Measurements from ENCODE around the gene GMEB2.
"Not testable (repeated sequence)": the region's sequence is repeated elsewhere in the genome, so short reads cannot be mapped to it uniquely, and the experiment has no call there.

Gene GMEB2

DNA sequence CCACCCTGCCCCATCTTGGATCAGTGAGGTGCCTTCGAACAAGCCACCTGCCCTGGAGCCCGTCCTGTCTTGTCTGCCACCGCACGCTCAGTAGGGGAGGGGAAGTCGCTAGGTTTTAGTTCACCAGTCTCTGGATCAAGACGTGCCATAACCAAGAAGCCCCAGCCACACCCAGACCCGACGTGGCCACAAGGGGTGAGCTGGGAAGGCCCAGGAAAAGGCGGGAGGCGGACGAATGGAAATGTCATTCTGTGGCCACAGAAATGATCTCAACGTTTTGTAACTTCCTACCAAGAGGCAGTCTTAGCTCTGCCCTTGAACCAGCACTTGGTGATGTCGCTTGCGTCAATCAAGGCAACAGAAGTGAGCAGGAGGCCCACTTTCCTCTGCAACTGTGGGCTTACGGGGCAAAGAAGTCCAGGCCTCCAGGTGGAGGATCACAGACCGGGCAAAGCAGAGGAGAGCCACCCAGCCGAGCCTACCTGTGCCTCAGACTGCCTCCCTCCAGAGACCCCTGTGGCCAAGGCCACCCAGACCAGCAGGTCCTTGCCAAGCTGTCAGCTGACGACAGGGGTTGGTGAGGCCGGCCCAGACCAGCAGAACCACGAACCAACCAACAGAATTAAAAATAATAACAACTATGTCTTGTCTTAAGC is 14.5 kb downstream of the GMEB2 start:
- no peak overlapping the region for H3K27ac ChIP-seq
- TF ChIP-seq, protein P1, sequence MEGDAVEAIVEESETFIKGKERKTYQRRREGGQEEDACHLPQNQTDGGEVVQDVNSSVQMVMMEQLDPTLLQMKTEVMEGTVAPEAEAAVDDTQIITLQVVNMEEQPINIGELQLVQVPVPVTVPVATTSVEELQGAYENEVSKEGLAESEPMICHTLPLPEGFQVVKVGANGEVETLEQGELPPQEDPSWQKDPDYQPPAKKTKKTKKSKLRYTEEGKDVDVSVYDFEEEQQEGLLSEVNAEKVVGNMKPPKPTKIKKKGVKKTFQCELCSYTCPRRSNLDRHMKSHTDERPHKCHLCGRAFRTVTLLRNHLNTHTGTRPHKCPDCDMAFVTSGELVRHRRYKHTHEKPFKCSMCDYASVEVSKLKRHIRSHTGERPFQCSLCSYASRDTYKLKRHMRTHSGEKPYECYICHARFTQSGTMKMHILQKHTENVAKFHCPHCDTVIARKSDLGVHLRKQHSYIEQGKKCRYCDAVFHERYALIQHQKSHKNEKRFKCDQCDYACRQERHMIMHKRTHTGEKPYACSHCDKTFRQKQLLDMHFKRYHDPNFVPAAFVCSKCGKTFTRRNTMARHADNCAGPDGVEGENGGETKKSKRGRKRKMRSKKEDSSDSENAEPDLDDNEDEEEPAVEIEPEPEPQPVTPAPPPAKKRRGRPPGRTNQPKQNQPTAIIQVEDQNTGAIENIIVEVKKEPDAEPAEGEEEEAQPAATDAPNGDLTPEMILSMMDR (conservative IDR thresholded peaks at IDR 0.05) = no peak

DNA sequence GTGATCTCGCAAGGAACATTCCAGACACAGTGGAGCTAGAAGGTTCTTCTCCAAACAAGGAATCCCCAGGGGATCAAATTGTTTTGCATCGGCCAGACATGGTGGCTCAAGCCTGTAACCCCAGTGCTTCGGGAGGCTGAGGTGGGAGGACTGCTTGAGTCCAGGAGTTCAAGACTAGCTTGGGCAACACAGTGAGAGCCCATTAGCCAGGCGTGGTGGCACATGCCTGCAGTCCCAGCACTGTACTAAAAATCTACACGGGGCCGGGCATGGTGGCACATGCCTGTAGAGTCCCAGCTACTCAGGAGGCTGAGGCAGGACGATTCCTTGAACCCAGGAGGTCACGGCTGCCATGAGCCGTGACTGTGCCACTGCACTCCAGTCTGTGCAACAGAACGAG is 15.3 kb downstream of the GMEB2 start:
- TF ChIP-seq, protein P1 (conservative IDR thresholded peaks at IDR 0.05) = no peak
- no peak overlapping the region for H3K27ac ChIP-seq

DNA sequence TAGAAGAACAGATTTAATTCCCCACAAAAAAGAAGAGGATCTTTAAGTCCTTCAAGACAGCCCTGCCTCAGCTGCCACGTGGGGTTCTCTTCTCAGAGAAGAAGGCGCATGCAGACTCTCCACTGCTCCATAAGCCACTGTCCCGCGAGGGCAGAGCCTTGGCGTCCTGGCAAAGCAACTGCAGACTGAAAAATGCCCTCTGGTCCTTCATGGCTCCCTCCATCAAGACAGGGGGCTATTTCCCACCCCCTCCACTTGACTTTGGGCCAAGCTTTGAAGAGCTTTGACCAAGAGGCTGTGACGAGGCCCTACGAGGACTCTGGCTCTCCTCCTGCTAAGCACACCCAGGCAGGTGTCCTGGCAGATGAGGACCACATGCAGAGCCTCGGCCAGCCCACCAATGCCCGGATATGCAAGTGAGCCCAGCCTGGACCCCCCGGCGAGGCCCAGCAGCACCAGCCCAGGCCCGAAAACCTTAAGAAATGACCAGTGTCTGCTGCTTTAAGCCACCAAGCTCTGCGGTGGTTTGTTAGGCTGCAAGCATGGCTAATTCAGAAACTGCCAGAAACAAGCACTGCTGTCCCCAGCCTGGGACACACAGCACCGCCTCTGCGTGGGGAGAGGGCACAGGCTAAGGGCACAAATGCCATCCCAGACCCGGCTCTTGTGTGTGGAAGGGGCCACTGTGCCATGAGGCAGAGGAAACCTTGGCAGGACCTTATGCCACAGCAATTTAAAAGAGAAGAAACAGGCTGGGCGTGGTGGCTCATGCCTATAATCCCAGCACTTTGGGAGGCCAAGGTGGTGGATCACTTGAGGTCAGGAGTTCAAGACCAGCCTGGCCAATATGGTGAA is 16.1 kb downstream of the GMEB2 start:
- H3K27ac ChIP-seq = no peak overlapping the region
- TF ChIP-seq, protein P1 (conservative IDR thresholded peaks at IDR 0.05) = no peak

DNA sequence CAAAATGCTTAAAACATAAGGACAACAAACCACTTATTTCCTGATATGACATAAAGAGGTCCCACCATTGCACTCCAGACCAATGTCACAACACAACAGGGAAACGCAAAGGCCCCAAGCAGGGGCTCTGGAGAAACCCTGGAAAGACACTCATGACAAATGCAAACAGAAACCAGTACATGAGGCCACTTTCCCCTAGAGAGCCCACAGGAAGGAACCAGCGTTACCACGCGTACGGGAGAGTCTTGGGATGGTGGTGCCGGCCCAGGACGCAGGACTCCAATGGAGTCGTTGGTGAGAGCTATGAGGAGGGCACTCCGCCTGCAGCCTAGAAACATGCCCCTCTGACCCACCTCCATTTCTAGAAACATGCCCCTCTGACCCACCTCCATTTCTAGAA is 20.2 kb downstream of the GMEB2 start:
- no peak overlapping the region for H3K27ac ChIP-seq
- TF ChIP-seq, protein P1 (conservative IDR thresholded peaks at IDR 0.05) = no peak

DNA sequence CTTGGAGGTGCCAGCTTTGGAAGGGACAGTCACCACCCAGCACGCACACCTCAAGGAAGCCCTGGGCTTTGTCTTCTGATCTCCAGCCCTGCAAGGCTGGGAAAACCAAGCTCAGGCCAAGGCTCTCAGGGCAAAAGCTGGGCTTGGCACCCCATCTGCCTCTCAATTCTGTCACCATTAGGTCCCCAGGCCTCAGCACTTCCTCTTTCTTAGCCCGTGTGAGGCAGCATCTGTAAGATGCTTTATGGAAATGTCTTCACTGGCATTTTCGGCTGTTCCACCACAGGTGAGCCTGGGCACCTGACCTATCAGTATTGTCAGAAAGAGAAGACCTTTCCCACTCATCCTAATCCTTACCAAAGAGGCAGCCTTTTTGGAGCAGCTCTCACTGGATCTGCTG is 24.6 kb downstream of the GMEB2 start:
- TF ChIP-seq, protein P1 (conservative IDR thresholded peaks at IDR 0.05) = no peak
- no peak overlapping the region for H3K27ac ChIP-seq

DNA sequence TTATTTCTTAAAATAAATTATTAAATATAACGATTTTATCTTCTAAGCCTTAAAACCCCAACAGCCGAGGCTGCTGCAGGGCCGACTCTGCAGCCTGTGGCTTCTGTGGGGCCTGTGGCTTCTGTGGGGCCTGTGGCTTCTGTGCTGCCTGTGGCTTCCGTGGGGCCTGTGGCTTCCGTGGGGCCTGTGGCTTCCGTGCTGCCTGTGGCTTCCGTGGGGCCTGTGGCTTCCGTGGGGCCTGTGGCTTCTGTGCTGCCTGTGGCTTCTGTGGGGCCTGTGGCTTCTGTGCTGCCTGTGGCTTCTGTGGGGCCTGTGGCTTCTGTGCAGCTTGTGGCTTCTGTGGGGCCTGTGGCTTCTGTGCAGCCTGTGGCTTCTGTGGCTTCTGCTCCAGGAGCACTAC is 25.2 kb downstream of the GMEB2 start:
- H3K27ac ChIP-seq = not testable (repeated sequence)

DNA sequence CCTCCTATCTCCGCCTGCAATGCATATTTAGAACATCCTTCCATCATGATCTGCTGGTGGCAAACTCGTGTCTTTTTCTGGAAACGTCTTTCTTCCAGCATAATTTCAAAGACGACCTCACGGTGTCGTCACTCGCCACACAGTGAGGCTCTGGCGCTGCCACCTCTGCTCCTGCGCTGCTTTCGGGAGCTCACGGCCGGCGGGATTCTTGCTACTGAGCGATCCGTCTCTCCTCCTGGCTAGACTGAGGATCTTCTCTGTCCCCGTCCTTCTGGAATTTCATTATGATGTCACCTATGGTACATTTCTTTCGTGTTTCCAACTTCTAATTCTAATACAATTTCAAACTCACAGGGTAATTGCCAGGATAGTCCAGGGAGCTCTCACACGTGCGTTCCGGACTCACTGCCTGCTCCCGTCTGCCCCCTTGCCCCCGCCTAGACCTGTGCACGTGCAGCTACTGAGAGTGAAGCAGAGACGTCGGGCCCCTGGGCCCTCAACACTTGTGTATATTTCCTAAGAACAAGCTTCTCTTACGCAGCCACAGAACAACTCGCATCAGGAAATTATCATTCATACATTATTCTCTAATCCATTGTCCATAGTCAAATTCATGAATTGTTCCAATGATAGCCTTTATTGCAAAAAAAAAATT is 27.4 kb downstream of the GMEB2 start:
- H3K27ac ChIP-seq = no peak overlapping the region
- TF ChIP-seq, protein P1 (conservative IDR thresholded peaks at IDR 0.05) = no peak
